CD14-positive monocyte (primary cell): Measurements from ENCODE around the gene MSH6. TPM values are rescaled to one million over a fixed set of nuclear protein-coding genes. Genes with fewer than 3 reads are reported as not detected.

Experiments
- DNase-seq, 3 donors: peaks; one replicate each; pipeline ENCODE4 v3.0.0-alpha.2; 2011 to 2022
- H2AFZ ChIP-seq: 2 replicates; pipeline ENCODE4 v1.6.0; 2012; ENCODE audit warnings: mild to moderate bottlenecking, low read depth, low read length, inconsistent platforms; ENCODE audit not compliant: insufficient read depth, poor library complexity, severe bottlenecking
- H3K27ac ChIP-seq, 2 donors: 1 replicate in 1 of 2; 2 replicates in 1 of 2; pipeline ENCODE4 v1.5.1; 2012 to 2013; ENCODE audit warnings: low read length in 2 of 2, control low read depth in 1 of 2, inconsistent platforms in 1 of 2, low read depth in 1 of 2, mild to moderate bottlenecking in 1 of 2
- H3K27me3 ChIP-seq, 2 donors: one replicate each; pipeline versions ENCODE4 v1.6.0 to v1.6.1; 2011 to 2013; ENCODE audit warnings: low read length in 2 of 2; ENCODE audit not compliant: control insufficient read depth in 2 of 2, insufficient read depth in 2 of 2
- H3K36me3 ChIP-seq, 2 donors: replicated peaks in 1 of 2; 1 replicate in 1 of 2; 2 replicates in 1 of 2; pipeline versions ENCODE4 v1.5.1 to v1.6.1; 2012 to 2013; ENCODE audit warnings: low read length in 2 of 2, control low read depth in 1 of 2, inconsistent platforms in 1 of 2, mild to moderate bottlenecking in 1 of 2; ENCODE audit not compliant: insufficient read depth in 2 of 2, control insufficient read depth in 1 of 2
- H3K4me1 ChIP-seq, 2 donors: 1 replicate in 1 of 2; 2 replicates in 1 of 2; pipeline versions ENCODE4 v1.5.1 to v1.6.1; 2012 to 2013; ENCODE audit warnings: low read length in 2 of 2, control low read depth in 1 of 2, inconsistent platforms in 1 of 2, mild to moderate bottlenecking in 1 of 2, moderate library complexity in 1 of 2; ENCODE audit not compliant: insufficient read depth in 2 of 2, control insufficient read depth in 1 of 2
- H3K4me2 ChIP-seq: replicated peaks from 2 replicates; pipeline ENCODE3; 2012; ENCODE audit warnings: low read length, moderate library complexity, mild to moderate bottlenecking; ENCODE audit not compliant: poor library complexity, severe bottlenecking; ENCODE audit errors: extremely low read depth
- H3K4me3 ChIP-seq, 3 experiments: fragments of 200-600 bp in 1 of 3; sonication (generic) in 1 of 3; replicated peaks in 1 of 3; 1 replicate in 2 of 3; 2 replicates in 1 of 3; pipeline ENCODE4 v1.5.1; 2011 to 2013; ENCODE audit warnings: low read length in 3 of 3, mild to moderate bottlenecking in 3 of 3, control low read depth in 2 of 3, low read depth in 2 of 3, inconsistent platforms in 1 of 3, moderate library complexity in 1 of 3
- H3K79me2 ChIP-seq: 2 replicates; pipeline ENCODE4 v1.6.0; 2012; ENCODE audit warnings: mild to moderate bottlenecking, control low read depth, inconsistent platforms, low read length, moderate library complexity; ENCODE audit not compliant: insufficient read depth
- H3K9ac ChIP-seq: 2 replicates; pipeline ENCODE4 v1.6.0; 2017; ENCODE audit warnings: low read length, mild to moderate bottlenecking; ENCODE audit not compliant: insufficient read depth, poor library complexity, severe bottlenecking
- H3K9me3 ChIP-seq, 2 donors: replicated peaks in 1 of 2; 1 replicate in 1 of 2; 2 replicates in 1 of 2; pipeline versions ENCODE4 v1.5.1 to v1.6.1; 2012 to 2013; ENCODE audit warnings: low read length in 2 of 2, control low read depth in 1 of 2; ENCODE audit not compliant: control insufficient read depth in 1 of 2, insufficient read depth in 1 of 2
- H4K20me1 ChIP-seq: 2 replicates; pipeline ENCODE4 v1.6.0; 2012; ENCODE audit warnings: mild to moderate bottlenecking, low read length, control low read depth, moderate library complexity; ENCODE audit not compliant: insufficient read depth
- H3K27ac Mint-ChIP-seq, 7 donors: one replicate each; pipeline ENCODE4 v1.8.0; 2020; ENCODE audit warnings: mild to moderate bottlenecking in 7 of 7, mixed read lengths in 7 of 7, moderate library complexity in 6 of 7, inconsistent platforms in 2 of 7
- H3K27me3 Mint-ChIP-seq, 3 donors: one replicate each; pipeline ENCODE4 v1.8.0; 2021 to 2022; ENCODE audit warnings: low read depth in 3 of 3, mild to moderate bottlenecking in 3 of 3, mixed read lengths in 3 of 3, moderate library complexity in 3 of 3, inconsistent platforms in 1 of 3
- H3K36me3 Mint-ChIP-seq, 2 donors: one replicate each; pipeline ENCODE4 v1.8.0; 2020; ENCODE audit warnings: mixed read lengths in 2 of 2, inconsistent platforms in 1 of 2, mild to moderate bottlenecking in 1 of 2
- H3K4me1 Mint-ChIP-seq: one replicate; pipeline ENCODE4 v1.8.0; 2020; ENCODE audit warnings: mild to moderate bottlenecking, mixed read lengths
- H3K4me3 Mint-ChIP-seq, 2 donors: one replicate each; pipeline ENCODE4 v1.8.0; 2020; ENCODE audit warnings: mild to moderate bottlenecking in 2 of 2, mixed read lengths in 2 of 2, moderate library complexity in 1 of 2
- H3K9me3 Mint-ChIP-seq, 7 donors: one replicate each; pipeline ENCODE4 v1.8.0; 2020 to 2022; ENCODE audit warnings: mixed read lengths in 7 of 7, mild to moderate bottlenecking in 6 of 7, moderate library complexity in 6 of 7, inconsistent platforms in 2 of 7
- WGBS: methylation state at CpG from one replicate; pipeline ENCODE4 v1.1.5; 2013; ENCODE audit warnings: missing lambda C conversion rate; ENCODE audit not compliant: insufficient coverage; 5-methylcytosine and 5-hydroxymethylcytosine counted together
- intact Hi-C, 2 donors: fragments of 100-400 bp; cut with micrococcal nuclease; formaldehyde crosslinking; loops; one replicate each; pipeline versions ENCODE4 v1.15.0 to v1.15.1; 2023
- polyA plus RNA-seq, 3 donors: library from polyadenylated mRNA; depleted of rRNA in 1 of 3; unstranded in 2 of 3; stranded (reverse) in 1 of 3; fragments of 300-500 nt in 2 of 3; fragments of >200 nt in 1 of 3; fragmentation: Illumina TruSeq in 2 of 3; gene quantifications; 1 replicate in 2 of 3; 2 replicates in 1 of 3; pipeline ENCODE4 v1.2.3, GENCODE V29; 2012 to 2021
- TF ChIP-seq, protein P1 (sequence below): fragments of 200-600 bp; IDR thresholded peaks from one replicate; pipeline ENCODE4 v1.8.0; 2022; ENCODE audit warnings: antibody characterized with exemption, mild to moderate bottlenecking

The MSH6 gene
- polyA plus RNA-seq, 3 donors: 4.1 to 6.5 (median 6.0) TPM

DNA sequence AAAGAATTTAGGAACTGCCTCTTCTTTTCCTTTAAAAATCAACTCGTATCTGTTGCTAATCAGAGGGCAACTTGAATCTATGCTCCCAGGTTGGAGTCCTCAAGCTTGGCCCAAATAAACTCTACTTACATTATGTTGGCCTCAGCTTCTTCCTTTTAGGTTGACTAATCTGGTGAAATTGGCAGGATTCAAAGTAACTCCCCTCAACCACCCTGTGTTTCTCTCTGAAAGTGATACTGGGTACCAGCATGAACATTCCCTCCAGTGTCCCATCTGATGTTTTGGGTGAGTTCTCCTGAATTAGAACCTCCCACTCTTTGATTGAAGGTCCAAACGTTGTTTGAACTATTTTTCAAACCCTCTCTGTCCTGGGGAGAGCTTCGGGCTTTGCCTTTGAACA lies 41.3 kb upstream of the MSH6 start:
- Mint-ChIP-seq H3K27me3 (peaks cover 0 to 4% (median 3%) of the 10 kb centered on the region in 3 donors), H3K9me3 (peaks cover 0 to 8% (median 3%) of the 10 kb centered on the region in 7 donors), H3K36me3 (no peaks in the 10 kb centered on the region), H3K4me1 (peaks cover 1% of the 10 kb centered on the region), H3K4me3 (no peak overlapping the region), H3K27ac (no peak overlapping the region)
- Histone ChIP-seq H3K36me3 (no peaks in the 10 kb centered on the region), H3K4me3 (no peak overlapping the region), H3K9me3 (no peaks in the 10 kb centered on the region), H3K79me2 (no peaks in the 10 kb centered on the region), H4K20me1 (no peaks in the 10 kb centered on the region), H3K4me2 (no peak overlapping the region), H2AFZ (no peak overlapping the region), H3K27ac (no peak overlapping the region), H3K4me1 (no peaks in the 10 kb centered on the region), H3K27me3 (no peaks in the 10 kb centered on the region), H3K9ac (no peak overlapping the region)
- intact Hi-C loops: no loop called here
- no peak for DNase-seq
- TF ChIP-seq, protein P1, sequence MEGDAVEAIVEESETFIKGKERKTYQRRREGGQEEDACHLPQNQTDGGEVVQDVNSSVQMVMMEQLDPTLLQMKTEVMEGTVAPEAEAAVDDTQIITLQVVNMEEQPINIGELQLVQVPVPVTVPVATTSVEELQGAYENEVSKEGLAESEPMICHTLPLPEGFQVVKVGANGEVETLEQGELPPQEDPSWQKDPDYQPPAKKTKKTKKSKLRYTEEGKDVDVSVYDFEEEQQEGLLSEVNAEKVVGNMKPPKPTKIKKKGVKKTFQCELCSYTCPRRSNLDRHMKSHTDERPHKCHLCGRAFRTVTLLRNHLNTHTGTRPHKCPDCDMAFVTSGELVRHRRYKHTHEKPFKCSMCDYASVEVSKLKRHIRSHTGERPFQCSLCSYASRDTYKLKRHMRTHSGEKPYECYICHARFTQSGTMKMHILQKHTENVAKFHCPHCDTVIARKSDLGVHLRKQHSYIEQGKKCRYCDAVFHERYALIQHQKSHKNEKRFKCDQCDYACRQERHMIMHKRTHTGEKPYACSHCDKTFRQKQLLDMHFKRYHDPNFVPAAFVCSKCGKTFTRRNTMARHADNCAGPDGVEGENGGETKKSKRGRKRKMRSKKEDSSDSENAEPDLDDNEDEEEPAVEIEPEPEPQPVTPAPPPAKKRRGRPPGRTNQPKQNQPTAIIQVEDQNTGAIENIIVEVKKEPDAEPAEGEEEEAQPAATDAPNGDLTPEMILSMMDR: no peak
- 67% methylated on average over 2 of the region's 3 CpGs for WGBS

DNA sequence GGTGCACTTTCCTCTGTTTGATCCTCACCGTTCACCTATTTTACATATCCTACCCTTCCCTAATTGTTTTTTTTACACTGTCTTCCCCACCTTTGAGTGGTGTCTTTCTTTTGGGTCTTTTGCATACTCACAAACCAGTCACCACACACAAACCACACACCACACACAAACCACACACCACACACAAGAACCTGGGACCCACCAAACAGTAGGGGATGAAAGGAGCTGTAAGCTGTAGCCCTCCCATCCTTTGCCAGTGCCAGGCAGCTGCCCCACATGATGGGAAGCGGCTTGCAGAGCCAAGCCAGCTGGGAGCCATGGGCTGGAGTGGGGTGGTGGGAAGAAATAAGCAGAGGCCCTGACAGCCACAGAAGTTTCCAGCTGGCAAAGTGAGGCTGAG lies 38.9 kb upstream of the MSH6 start:
- H3K79me2 ChIP-seq: no peaks in the 10 kb centered on the region
- no peaks in the 10 kb centered on the region for H3K4me1 ChIP-seq
- peaks cover 0 to 4% (median 1%) of the 10 kb centered on the region in 3 donors for H3K27me3 Mint-ChIP-seq
- no peak overlapping the region for H3K27ac Mint-ChIP-seq
- peaks cover 7 to 32% (median 20%) of the 10 kb centered on the region in 7 donors for H3K9me3 Mint-ChIP-seq
- H3K36me3 Mint-ChIP-seq: no peaks in the 10 kb centered on the region
- TF ChIP-seq, protein P1: no peak
- intact Hi-C loops: no loop called here
- H3K27me3 ChIP-seq: no peaks in the 10 kb centered on the region
- peaks cover 16 to 18% of the 10 kb centered on the region in 2 donors for H3K9me3 ChIP-seq
- no peak overlapping the region for H3K27ac ChIP-seq
- DNase-seq: no peak
- H3K4me3 Mint-ChIP-seq: no peak overlapping the region
- no peak overlapping the region for H3K4me3 ChIP-seq
- peaks cover 1% of the 10 kb centered on the region for H3K4me1 Mint-ChIP-seq
- no peaks in the 10 kb centered on the region for H3K36me3 ChIP-seq
- 100% methylated on average over 1 of the region's 2 CpGs for WGBS
- no peak overlapping the region for H2AFZ ChIP-seq
- H3K9ac ChIP-seq: no peak overlapping the region
- H4K20me1 ChIP-seq: no peaks in the 10 kb centered on the region
- H3K4me2 ChIP-seq: no peak overlapping the region
